Gastroesophageal sphincter (tissue), 4 donors: ENCODE data around the gene KCNAB1. TPM values are rescaled to one million over a fixed set of nuclear protein-coding genes. Genes with fewer than 3 reads are reported as not detected.
"Not testable (repeated sequence)": the region's sequence is repeated elsewhere in the genome, so short reads cannot be mapped to it uniquely, and the experiment has no call there.

Source experiments
- ATAC-seq: fragments of 150-250 bp; one replicate; pipeline ENCODE4 v1.9.1; 2016; ENCODE audit warnings: mild to moderate bottlenecking, moderate library complexity
- H3K27ac ChIP-seq, 4 donors: fragments of 200-600 bp; sonication (generic) in 3 of 4; 1 replicate in 3 of 4; 2 replicates in 1 of 4; pipeline ENCODE4 v1.5.1; 2016 to 2019
- H3K27me3 ChIP-seq: fragments of 200-600 bp; sonication (generic); one replicate; pipeline ENCODE4 v1.5.1; 2019
- H3K36me3 ChIP-seq, 2 donors: fragments of 200-600 bp; sonication (generic); one replicate each; pipeline ENCODE4 v1.5.1; 2019; ENCODE audit warnings: control low read depth in 1 of 2
- H3K4me1 ChIP-seq, 3 donors: fragments of 200-600 bp; sonication (generic); 1 replicate in 2 of 3; 2 replicates in 1 of 3; pipeline ENCODE4 v1.5.1; 2016 to 2019; ENCODE audit warnings: control low read depth in 2 of 3
- H3K4me3 ChIP-seq, 2 donors: fragments of 200-600 bp; sonication (generic); one replicate each; pipeline ENCODE4 v1.5.1; 2019; ENCODE audit warnings: mild to moderate bottlenecking in 1 of 2, moderate library complexity in 1 of 2
- H3K9me3 ChIP-seq, 3 donors: fragments of 200-600 bp; sonication (generic); one replicate each; pipeline ENCODE4 v1.5.1; 2017 to 2019; ENCODE audit warnings: control low read depth in 2 of 3
- CTCF ChIP-seq, 4 experiments: fragments of 200-600 bp in 2 of 4; fragments of 450-650 bp in 2 of 4; sonication (generic) in 1 of 4; IDR thresholded peaks; one replicate each; pipeline ENCODE4 v1.5.1; 2017 to 2019; ENCODE audit warnings: antibody characterized with exemption in 4 of 4, mild to moderate bottlenecking in 2 of 4, moderate library complexity in 2 of 4
- EP300 ChIP-seq: sonication (generic); formaldehyde crosslinking; IDR thresholded peaks from one replicate; pipeline ENCODE4 v1.6.1; 2017; ENCODE audit warnings: antibody characterized with exemption, mild to moderate bottlenecking
- POLR2A ChIP-seq, 2 donors: fragments of 450-650 bp; IDR thresholded peaks; one replicate each; pipeline ENCODE4 v1.6.1; 2017; ENCODE audit warnings: antibody characterized with exemption in 2 of 2, mild to moderate bottlenecking in 2 of 2, moderate library complexity in 1 of 2
- POLR2AphosphoS5 ChIP-seq: sonication (generic); formaldehyde crosslinking; IDR thresholded peaks from one replicate; pipeline ENCODE4 v1.6.1; 2017; ENCODE audit warnings: antibody characterized with exemption
- WGBS, 2 donors: methylation state at CpG; one replicate each; pipeline ENCODE4 v1.1.5; 2018; ENCODE audit warnings: low coverage in 1 of 2; 5-methylcytosine and 5-hydroxymethylcytosine counted together
- total RNA-seq, 4 donors: library from RNA; depleted of rRNA; stranded (reverse); fragments of >200 nt; gene quantifications; one replicate each; pipeline ENCODE4 v1.1.0, GENCODE V29; 2016

Gene KCNAB1
- total RNA-seq, 4 donors from 2014 or later, result 0.31 to 6.3 (median 1.9) TPM

DNA sequence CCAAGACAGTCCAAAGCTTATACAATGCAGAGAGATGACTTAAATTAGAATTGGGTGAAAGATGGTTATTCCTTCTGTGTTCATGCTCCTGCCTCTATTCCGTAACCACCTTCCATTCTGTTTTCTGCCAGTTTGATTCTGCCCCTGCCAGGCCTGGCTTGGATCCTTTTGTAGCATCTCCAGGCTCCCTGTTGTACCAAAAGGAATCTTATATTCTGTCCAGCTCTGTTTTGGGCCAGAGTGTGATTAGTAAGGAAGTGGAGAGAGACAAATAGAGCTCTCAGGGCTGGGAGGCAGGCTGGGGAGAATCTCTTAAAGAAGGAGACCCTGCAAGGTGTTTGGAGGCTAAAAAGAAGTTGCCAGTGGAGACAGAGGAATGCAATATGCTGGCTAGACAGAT is 63.8 kb downstream of the KCNAB1 start:
- H3K9me3 ChIP-seq, result no peaks in the 10 kb centered on the region
- no peaks in the 10 kb centered on the region for H3K4me1 ChIP-seq
- 33 to 80% methylated on average over 1 of the region's 1 CpG for WGBS, 2 donors
- no peaks in the 10 kb centered on the region for H3K27me3 ChIP-seq
- no peaks in the 10 kb centered on the region for H3K36me3 ChIP-seq
- TF ChIP-seq POLR2A (IDR thresholded peaks at IDR 0.05), result no peak
- TF ChIP-seq EP300, result no peak
- no peak for TF ChIP-seq POLR2AphosphoS5
- TF ChIP-seq CTCF (IDR thresholded peaks at IDR 0.05), result no peak
- H3K4me3 ChIP-seq, result no peak overlapping the region
- H3K27ac ChIP-seq, result no peak overlapping the region
- ATAC-seq, result no peak

DNA sequence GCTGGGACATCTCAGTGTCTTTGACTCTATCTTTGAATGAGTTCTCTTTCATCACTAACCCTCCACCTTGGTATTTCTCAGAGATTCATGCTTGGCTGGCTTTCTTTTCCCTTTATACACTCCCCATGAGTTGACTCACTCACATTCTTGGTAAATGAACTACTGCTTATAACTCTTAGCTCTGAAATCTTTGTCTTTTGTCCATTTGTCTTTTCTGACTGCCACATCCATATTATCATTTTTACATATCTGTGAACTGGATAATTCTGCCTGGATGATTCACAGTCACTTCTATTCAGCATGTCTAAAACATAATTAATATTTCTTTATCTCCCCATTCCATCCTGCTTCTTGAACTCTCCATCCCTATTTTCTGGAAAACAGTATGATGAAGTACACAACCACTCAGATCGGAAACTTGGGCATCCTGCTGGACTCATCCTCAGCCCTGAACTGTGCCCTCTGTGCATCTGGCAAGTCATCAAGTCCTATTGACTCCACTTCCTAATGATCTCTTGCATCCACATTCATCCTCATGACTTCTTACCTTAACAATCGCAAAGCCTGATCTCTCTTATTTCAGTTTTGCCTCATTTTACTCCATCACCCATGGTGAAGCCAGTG is 66.9 kb downstream of the KCNAB1 start:
- Histone ChIP-seq H3K36me3 (no peaks in the 10 kb centered on the region), H3K9me3 (no peaks in the 10 kb centered on the region), H3K4me3 (no peak overlapping the region), H3K4me1 (no peaks in the 10 kb centered on the region), H3K27me3 (no peaks in the 10 kb centered on the region), H3K27ac (no peak overlapping the region)
- 94 to 100% methylated on average over 2 of the region's 2 CpGs for WGBS, 2 donors
- no peak for ATAC-seq
- TF ChIP-seq CTCF (IDR thresholded peaks at IDR 0.05) (no peak), POLR2A (IDR thresholded peaks at IDR 0.05) (no peak), POLR2AphosphoS5 (no peak), EP300 (no peak)

DNA sequence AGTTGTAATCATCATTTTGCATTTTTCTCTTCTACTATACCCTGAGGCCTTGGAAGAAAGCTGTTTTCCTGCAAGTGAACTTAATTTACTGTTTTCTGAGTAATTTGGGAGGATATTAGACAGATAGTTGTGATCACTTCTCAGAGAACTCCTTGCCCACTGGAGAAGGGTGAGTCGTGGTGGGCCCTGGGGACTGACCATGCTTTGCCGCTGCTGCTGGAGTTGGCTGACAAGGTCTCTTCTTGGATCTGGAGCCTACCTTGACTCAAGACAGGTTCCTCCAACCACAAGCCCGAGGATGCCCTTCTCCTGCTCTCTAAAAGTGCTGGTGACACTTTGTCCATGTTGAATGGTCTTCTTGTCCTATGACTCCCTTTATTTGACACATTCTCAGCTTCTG is 68.4 kb downstream of the KCNAB1 start:
- no peak overlapping the region for H3K4me3 ChIP-seq
- no peaks in the 10 kb centered on the region for H3K27me3 ChIP-seq
- no peak for TF ChIP-seq POLR2A (IDR thresholded peaks at IDR 0.05)
- TF ChIP-seq POLR2AphosphoS5, result no peak
- no peak for TF ChIP-seq EP300
- TF ChIP-seq CTCF (IDR thresholded peaks at IDR 0.05), result no peak
- H3K27ac ChIP-seq, result no peak overlapping the region
- WGBS, 2 donors, result 93 to 95% methylated on average over 3 of the region's 3 CpGs
- no peak for ATAC-seq
- no peaks in the 10 kb centered on the region for H3K4me1 ChIP-seq
- H3K36me3 ChIP-seq, result no peaks in the 10 kb centered on the region
- no peaks in the 10 kb centered on the region for H3K9me3 ChIP-seq

- Histone ChIP-seq H3K27me3 (no peaks in the 10 kb centered on the region), H3K27ac (no peak overlapping the region), H3K4me3 (no peak overlapping the region), H3K36me3 (no peaks in the 10 kb centered on the region), H3K4me1 (no peaks in the 10 kb centered on the region), H3K9me3 (no peaks in the 10 kb centered on the region)
- ATAC-seq, result no peak
- WGBS, 2 donors, result 77 to 86% methylated on average over 5 of the region's 5 CpGs
- TF ChIP-seq POLR2A (IDR thresholded peaks at IDR 0.05), result no peak
- no peak for TF ChIP-seq CTCF (IDR thresholded peaks at IDR 0.05)
- TF ChIP-seq EP300, result no peak
- TF ChIP-seq POLR2AphosphoS5, result no peak
Measured at GRCh38 chr3:156189927-156190326, 69.5 kb downstream of the KCNAB1 start.

GRCh38 chr3:156194945-156195344 is 74.6 kb downstream of the KCNAB1 start:
- 86 to 95% methylated on average over 2 of the region's 2 CpGs for WGBS, 2 donors
- not testable (repeated sequence) for H3K27me3 ChIP-seq, H3K27ac ChIP-seq, H3K4me1 ChIP-seq, H3K36me3 ChIP-seq, H3K9me3 ChIP-seq, ATAC-seq, H3K4me3 ChIP-seq

GRCh38 chr3:156197152-156197551 is 76.8 kb downstream of the KCNAB1 start:
- not testable (repeated sequence) for ATAC-seq, H3K4me3 ChIP-seq, H3K4me1 ChIP-seq, H3K9me3 ChIP-seq, H3K27me3 ChIP-seq, H3K36me3 ChIP-seq, H3K27ac ChIP-seq
- 83% methylated on average over 2 to 3 of the region's 3 CpGs for WGBS, 2 donors
